Iris pigment epithelial cell (primary cell): ENCODE data around the gene ANKS3.

Experiments used
- DNase-seq: peaks from one replicate; pipeline ENCODE4 v3.0.0-alpha.2; 2011; ENCODE audit warnings: low read depth

ANKS3 gene

DNA sequence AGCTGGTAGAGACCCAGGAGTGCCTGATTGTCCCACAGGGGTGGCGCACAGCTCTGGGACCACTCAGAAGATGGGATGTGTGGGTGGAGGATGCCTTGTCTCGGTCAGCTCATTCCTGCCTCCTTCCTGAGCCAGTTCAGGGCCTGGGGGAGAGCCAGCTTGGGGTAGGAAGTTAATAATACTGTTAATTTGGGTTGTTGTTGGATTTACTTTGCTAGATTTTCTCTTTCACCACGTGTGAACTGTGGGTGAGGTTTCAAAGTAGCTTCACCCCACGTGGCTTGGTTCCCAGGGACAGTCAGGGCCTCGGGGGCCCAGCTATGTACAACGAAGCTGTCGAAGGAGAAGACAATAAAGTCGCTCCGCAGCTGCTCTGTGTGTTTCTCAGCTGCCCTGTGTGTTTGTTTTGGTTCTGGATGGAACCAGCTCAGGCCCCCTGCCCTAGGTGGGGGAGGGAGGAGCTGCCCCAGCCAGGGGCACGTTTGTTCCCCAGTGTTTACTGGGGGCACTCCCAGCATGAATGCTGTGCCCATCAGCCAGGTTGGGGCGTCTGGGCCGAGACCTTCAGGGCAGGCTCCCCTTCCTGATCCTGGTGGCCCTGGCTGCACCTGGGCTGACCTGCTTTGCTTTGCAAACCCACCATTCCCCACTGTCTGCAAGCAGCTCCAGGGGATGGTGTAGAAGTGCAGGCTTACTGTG is 38.4 kb downstream of the ANKS3 start:
- DNase-seq: no peak

- no peak for DNase-seq
Measured at GRCh38 chr16:4694642-4695451, 39.2 kb downstream of the ANKS3 start.

- peak; percentile 51 for DNase-seq
Measured at GRCh38 chr16:4693956-4694641, 40.0 kb downstream of the ANKS3 start.

- peak; percentile 95 for DNase-seq
Measured at GRCh38 chr16:4693296-4693955, 40.6 kb downstream of the ANKS3 start, which contains the start of gene NUDT16L1. TSS of gene NUDT16L1 (plus strand) at chr16:4693562. CDS start at chr16:4693727, 165 bp downstream.

DNA sequence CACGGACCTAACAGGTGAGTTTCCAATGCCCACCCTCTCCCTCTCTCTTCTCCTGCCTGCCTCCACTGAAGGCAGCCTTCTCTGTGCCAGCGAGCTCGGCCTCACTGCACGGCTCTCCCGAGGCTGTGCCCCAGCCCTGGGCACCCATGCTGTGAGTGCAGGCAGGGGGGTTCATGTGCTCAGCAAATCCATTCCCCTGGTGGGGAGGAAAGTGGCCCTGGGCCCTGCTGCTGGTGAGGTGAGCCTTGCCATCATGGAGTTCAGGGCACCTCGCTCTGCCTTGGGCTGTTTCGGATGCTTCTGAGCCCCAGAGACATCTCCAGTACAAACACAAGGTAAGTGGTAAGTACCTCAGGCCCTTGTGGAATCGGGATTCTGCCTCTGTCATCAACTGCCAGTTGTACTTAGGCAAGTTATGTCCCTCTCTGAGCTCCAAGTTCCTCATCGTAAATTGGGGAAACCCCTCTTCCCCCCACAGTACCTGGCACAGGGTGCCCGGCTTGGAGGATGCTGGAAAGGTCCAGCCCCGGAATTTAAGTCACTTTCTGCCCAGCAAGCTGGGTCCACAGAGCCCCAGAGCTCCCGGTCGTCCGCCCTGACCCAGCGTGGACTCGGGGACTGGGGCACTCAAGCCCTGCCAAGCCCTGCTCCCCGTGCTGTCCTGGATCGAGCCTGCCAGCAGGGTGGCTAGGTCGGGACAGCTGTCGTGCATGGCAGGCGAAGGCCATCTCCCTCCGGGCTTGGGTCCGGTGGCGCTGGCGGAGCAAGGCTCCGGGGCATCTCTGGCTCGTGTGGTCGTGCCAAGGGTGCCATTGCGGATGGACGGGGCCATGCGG is 41.4 kb downstream of the ANKS3 start:
- no peak for DNase-seq

DNA sequence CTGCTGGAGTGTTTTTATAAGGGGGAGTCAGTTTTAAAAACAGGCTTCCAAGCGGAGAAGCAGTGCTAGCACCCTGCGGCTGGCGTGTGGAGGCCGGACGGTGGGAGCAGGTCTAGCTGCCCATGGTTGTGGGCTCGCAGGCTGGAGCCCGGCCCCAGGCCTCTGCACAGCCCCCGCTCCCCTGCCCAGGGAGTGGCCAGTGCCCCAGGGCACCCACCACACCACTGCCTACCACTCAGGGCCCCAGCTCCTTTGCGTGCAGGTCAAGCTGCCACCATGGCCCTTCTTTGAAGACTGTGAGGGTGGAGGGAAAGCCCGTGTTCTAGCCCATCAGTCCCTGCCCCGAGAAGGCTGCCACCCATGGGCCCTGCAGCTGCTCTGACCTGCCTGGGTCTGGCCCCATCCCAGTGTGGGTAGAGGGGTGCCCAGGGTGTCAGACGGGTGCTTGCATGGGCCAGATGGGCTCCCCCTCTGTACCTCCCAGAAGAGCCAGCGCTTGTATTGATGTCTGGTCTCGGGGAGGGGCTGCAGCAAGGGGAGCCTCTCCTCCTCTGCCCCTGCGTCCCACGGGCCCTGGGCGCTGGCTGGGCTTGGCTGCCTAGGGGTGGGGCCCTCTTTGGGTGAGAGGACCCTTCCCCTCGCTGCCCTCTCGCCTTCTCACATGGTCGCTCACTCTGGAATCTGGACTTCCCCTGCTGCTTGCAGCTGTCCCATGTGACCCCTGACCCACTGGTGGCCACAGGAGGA is 42.2 kb downstream of the ANKS3 start:
- no peak for DNase-seq

- DNase-seq: no peak
Measured at GRCh38 chr16:4690946-4691665, 43.0 kb downstream of the ANKS3 start.

- DNase-seq: no peak
Measured at GRCh38 chr16:4689864-4690704, 44.0 kb downstream of the ANKS3 start.

DNA sequence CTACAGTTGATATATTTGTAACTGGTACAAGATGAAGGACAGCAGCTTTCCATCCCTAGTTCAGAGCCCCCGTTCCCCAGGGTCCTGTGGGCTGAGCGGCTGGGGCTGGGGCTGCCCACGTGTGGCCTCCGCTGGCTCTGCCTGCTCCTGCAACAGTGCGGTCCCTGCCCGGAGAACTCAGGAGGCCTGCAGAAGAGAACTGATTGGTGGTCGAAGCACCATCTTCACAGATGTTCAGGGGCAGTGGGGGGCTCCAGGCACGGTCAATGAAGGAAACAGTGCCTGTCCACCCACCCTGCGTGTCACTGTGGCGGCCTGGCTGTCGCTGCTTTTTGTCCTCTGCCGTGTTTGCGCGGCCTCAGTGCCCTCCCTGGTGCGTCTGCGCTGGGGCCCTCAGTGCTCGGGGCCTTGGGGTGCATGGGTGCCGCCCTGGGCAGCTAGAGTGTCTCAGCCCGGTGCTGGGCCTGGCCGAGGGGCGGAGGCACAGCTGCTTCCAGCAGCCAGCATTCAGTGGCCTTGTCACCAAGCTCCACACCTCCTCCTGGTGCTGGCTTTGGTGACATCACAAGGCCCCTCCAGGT is 44.9 kb downstream of the ANKS3 start:
- DNase-seq: no peak

- no peak for DNase-seq
Measured at GRCh38 chr16:4688674-4689045, 45.4 kb downstream of the ANKS3 start.

DNA sequence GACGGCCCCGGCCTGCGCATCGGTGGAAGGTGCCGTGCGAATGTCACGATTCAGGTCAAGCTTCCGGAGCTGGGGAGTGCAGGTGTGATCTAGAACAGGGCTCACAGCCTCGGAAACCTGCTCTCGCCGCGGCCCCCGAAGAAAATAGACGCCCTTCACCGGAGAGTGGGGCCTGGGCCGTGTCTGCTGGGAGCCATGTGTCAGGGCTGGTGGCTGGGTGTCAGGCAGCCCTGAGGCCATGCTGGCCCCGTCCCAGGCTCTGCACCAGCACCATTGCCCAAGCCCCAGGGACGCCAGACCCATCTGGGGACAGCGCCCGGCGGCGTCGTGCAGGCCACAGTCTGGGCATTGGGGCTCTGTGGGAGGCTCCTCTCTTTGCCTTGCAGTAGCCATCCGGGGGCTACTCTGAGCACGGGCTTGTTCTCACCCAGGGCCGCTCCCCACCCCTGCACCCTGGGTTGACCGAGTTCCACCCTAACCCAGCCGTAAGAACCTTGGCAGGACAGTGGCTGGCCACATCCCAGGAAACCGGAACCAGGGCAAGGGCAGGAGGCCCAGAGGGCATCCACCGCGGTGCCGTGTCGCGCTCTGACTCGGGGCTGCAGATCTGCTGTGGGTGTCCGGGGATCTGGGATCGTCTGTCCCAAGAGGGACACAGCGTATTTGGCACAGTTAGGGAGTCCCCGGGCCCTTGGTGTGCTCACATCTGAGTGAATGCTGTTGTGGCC is 46.0 kb downstream of the ANKS3 start:
- no peak for DNase-seq

- no peak for DNase-seq
Measured at GRCh38 chr16:4687416-4687815, 46.7 kb downstream of the ANKS3 start.

- no peak for DNase-seq
Measured at GRCh38 chr16:4686497-4687210, 47.4 kb downstream of the ANKS3 start.

GRCh38 chr16:4685776-4686496 is 48.1 kb downstream of the ANKS3 start:
- no peak for DNase-seq

GRCh38 chr16:4685292-4685691 is 48.8 kb downstream of the ANKS3 start:
- no peak for DNase-seq

DNA sequence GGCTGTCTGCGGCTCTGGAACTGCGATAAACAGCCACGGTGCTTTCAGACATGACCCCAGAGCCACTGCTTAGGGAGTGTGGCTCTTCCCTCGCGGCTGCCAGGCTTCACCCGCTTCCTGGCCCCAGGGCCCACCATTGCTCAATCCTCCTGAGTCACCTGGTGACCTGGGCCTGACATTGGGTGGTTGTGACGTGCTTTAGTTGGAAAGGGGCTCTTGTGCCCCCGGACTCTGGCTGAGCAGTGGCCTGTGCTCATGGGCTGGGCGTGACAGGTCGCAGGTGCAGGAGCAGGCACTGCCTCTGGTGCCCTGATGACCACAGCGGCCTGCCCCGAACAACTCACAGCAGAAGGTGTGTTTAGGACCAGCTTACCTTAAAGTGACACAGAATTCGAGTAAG is 49.3 kb downstream of the ANKS3 start:
- no peak for DNase-seq
